ENCODE data around the gene KLK1.

The KLK1 gene

GRCh38 chr19:50844296-50844935, 20.8 kb upstream of the KLK1 start:
- TF ChIP-seq CTCF (IDR thresholded peaks at IDR 0.05; ENCODE audit: low read length, missing control alignments), result no peak
- H3K4me3 ChIP-seq (replicated peaks; ENCODE audit: low read depth, low read length), result no peak overlapping the region
- DNase-seq (ENCODE audit: low read depth), result no peak

- TF ChIP-seq CTCF (IDR thresholded peaks at IDR 0.05; ENCODE audit: low read length, missing control alignments), result no peak
- no peak overlapping the region for H3K4me3 ChIP-seq (replicated peaks; ENCODE audit: low read depth, low read length)
- DNase-seq (ENCODE audit: low read depth), result no peak
Observed at GRCh38 chr19:50843701-50844221, 20.2 kb upstream of the KLK1 start.

- no peak for TF ChIP-seq CTCF (IDR thresholded peaks at IDR 0.05; ENCODE audit: low read length, missing control alignments)
- H3K4me3 ChIP-seq (replicated peaks; ENCODE audit: low read depth, low read length), result no peak overlapping the region
- no peak for DNase-seq (ENCODE audit: low read depth)
Observed at GRCh38 chr19:50843205-50843604, 19.6 kb upstream of the KLK1 start.

- TF ChIP-seq CTCF (IDR thresholded peaks at IDR 0.05; ENCODE audit: low read length, missing control alignments), result no peak
- no peak overlapping the region for H3K4me3 ChIP-seq (replicated peaks; ENCODE audit: low read depth, low read length)
- no peak for DNase-seq (ENCODE audit: low read depth)
Observed at GRCh38 chr19:50842130-50842529, 18.5 kb upstream of the KLK1 start.

GRCh38 chr19:50839712-50840655, 16.4 kb upstream of the KLK1 start:
- TF ChIP-seq CTCF (IDR thresholded peaks at IDR 0.05; ENCODE audit: low read length, missing control alignments), result no peak
- no peak overlapping the region for H3K4me3 ChIP-seq (replicated peaks; ENCODE audit: low read depth, low read length)

GRCh38 chr19:50838239-50838638, 14.7 kb upstream of the KLK1 start:
- no peak overlapping the region for H3K4me3 ChIP-seq (replicated peaks; ENCODE audit: low read depth, low read length)
- TF ChIP-seq CTCF (IDR thresholded peaks at IDR 0.05; ENCODE audit: low read length, missing control alignments), result peak; percentile 19
- peak; percentile 7 for DNase-seq (ENCODE audit: low read depth)

More at GRCh38 chr19:50839712-50840655, 16.4 kb upstream of the KLK1 start:
- no peak for DNase-seq (ENCODE audit: low read depth)

Data from fibroblast of pulmonary artery (primary cell).